GM23338 (cell line): Measurements from ENCODE around the gene CCR7. TPM values are rescaled to one million over a fixed set of nuclear protein-coding genes. Genes with fewer than 3 reads are reported as not detected.
"Not testable (repeated sequence)": the region's sequence is repeated elsewhere in the genome, so short reads cannot be mapped to it uniquely, and the experiment has no call there.

ENCODE experiments used
- ATAC-seq: fragments of 200-7000 bp; cut with Tn5 transposase; 3 replicates; pipeline ENCODE4 v1.9.1; 2020
- DNase-seq: peaks from one replicate; pipeline ENCODE4 v3.0.0-alpha.2; 2015; ENCODE audit warnings: low spot score
- H2AFZ ChIP-seq: fragments of 200-600 bp; sonication (generic); 2 replicates; pipeline ENCODE4 v1.8.0; 2016; ENCODE audit warnings: antibody characterized with exemption, mild to moderate bottlenecking, moderate library complexity
- H3F3A ChIP-seq: fragments of 200-600 bp; sonication (generic); replicated peaks from 2 replicates; pipeline ENCODE4 v1.8.0; 2017; ENCODE audit warnings: antibody characterized with exemption, mixed run types, low read depth
- H3K27ac ChIP-seq: fragments of 200-600 bp; sonication (generic); 2 replicates; pipeline ENCODE4 v1.6.1; 2016; ENCODE audit warnings: low read depth
- H3K27me3 ChIP-seq: fragments of 200-600 bp; sonication (generic); 2 replicates; pipeline ENCODE4 v1.8.0; 2016; ENCODE audit warnings: mild to moderate bottlenecking, mixed run types, moderate library complexity; ENCODE audit not compliant: insufficient read depth
- H3K36me3 ChIP-seq: fragments of 200-600 bp; sonication (generic); 2 replicates; pipeline ENCODE4 v1.8.0; 2016; ENCODE audit warnings: mild to moderate bottlenecking; ENCODE audit not compliant: insufficient read depth
- H3K4me1 ChIP-seq: fragments of 200-600 bp; sonication (generic); 2 replicates; pipeline ENCODE4 v1.8.0; 2016; ENCODE audit warnings: mild to moderate bottlenecking, moderate library complexity; ENCODE audit not compliant: insufficient read depth
- H3K4me2 ChIP-seq: fragments of 200-600 bp; sonication (generic); 2 replicates; pipeline ENCODE4 v1.7.1; 2017; ENCODE audit warnings: mixed run types
- H3K4me3 ChIP-seq: fragments of 200-600 bp; sonication (generic); 2 replicates; pipeline ENCODE4 v1.6.1; 2016; ENCODE audit warnings: mixed run types
- H3K79me2 ChIP-seq: fragments of 200-600 bp; sonication (generic); replicated peaks from 2 replicates; pipeline ENCODE4 v1.8.0; 2017; ENCODE audit warnings: mild to moderate bottlenecking; ENCODE audit not compliant: insufficient read depth
- H3K9me2 ChIP-seq: fragments of 200-600 bp; sonication (generic); 2 replicates; pipeline ENCODE4 v1.8.0; 2017; ENCODE audit not compliant: insufficient read depth
- H4K20me1 ChIP-seq: fragments of 200-600 bp; sonication (generic); replicated peaks from 2 replicates; pipeline ENCODE4 v1.8.0; 2017; ENCODE audit warnings: mild to moderate bottlenecking; ENCODE audit not compliant: insufficient read depth
- H3K27ac Mint-ChIP-seq: 2 replicates; pipeline ENCODE4 v1.8.0; 2020; ENCODE audit warnings: inconsistent platforms, mild to moderate bottlenecking, moderate library complexity, mixed read lengths
- H3K27me3 Mint-ChIP-seq: 3 replicates; pipeline ENCODE4 v1.8.0; 2022; ENCODE audit warnings: low read depth, mild to moderate bottlenecking, moderate library complexity, mixed read lengths, inconsistent platforms; ENCODE audit not compliant: insufficient read depth, poor library complexity
- H3K36me3 Mint-ChIP-seq: 3 replicates; pipeline ENCODE4 v1.8.0; 2021; ENCODE audit warnings: low read depth, mild to moderate bottlenecking, inconsistent platforms, moderate library complexity, mixed read lengths
- H3K4me1 Mint-ChIP-seq: 3 replicates; pipeline ENCODE4 v1.8.0; 2020; ENCODE audit warnings: mild to moderate bottlenecking, inconsistent platforms, mixed read lengths
- H3K4me3 Mint-ChIP-seq: 3 replicates; pipeline ENCODE4 v1.8.0; 2021; ENCODE audit warnings: moderate library complexity, mild to moderate bottlenecking, inconsistent platforms, mixed read lengths
- H3K9me3 Mint-ChIP-seq: 3 replicates; pipeline ENCODE4 v1.8.0; 2020; ENCODE audit warnings: moderate library complexity, mild to moderate bottlenecking, inconsistent platforms, mixed read lengths
- JUNB ChIP-seq: IDR thresholded peaks from one replicate; pipeline ENCODE4 v1.6.1; 2016; ENCODE audit warnings: antibody characterized with exemption; ENCODE audit not compliant: unreplicated experiment
- NANOG ChIP-seq: IDR thresholded peaks from 2 replicates; pipeline ENCODE4 v1.6.1; 2016; ENCODE audit warnings: antibody characterized with exemption, borderline replicate concordance
- POLR2AphosphoS5 ChIP-seq: IDR thresholded peaks from 2 replicates; pipeline ENCODE4 v1.6.1; 2016; ENCODE audit warnings: antibody characterized with exemption, low read depth
- STAT1 ChIP-seq: IDR thresholded peaks from one replicate; pipeline ENCODE4 v1.6.1; 2016; ENCODE audit warnings: antibody characterized with exemption; ENCODE audit not compliant: unreplicated experiment
- polyA plus RNA-seq: library from polyadenylated mRNA; unstranded; fragments of >200 nt; fragmentation: Nextera tagmentation; extraction: Ambion mirVana; gene quantifications from 2 replicates; pipeline ENCODE4 v1.2.1, GENCODE V29; 2016
- total RNA-seq: library from RNA; depleted of rRNA; stranded (reverse); fragments of >200 nt; shearing (Covaris generic); gene quantifications from 2 replicates; pipeline ENCODE4 v1.2.3, GENCODE V29; 2014
- TF ChIP-seq, protein P1 (sequence below): fragments of 250-450 bp; sonication (Bioruptor Pico); IDR thresholded peaks from 2 replicates; pipeline ENCODE4 v1.5.0; 2020; ENCODE audit warnings: mild to moderate bottlenecking, moderate library complexity
- TF ChIP-seq, protein P2 (sequence below): IDR thresholded peaks from one replicate; pipeline ENCODE4 v1.6.1; 2018; ENCODE audit warnings: antibody characterized with exemption; ENCODE audit not compliant: unreplicated experiment

CCR7 gene
- total and polyA plus RNA-seq, 2 experiments from 2014 or later = 0.37 to 0.59 TPM

DNA sequence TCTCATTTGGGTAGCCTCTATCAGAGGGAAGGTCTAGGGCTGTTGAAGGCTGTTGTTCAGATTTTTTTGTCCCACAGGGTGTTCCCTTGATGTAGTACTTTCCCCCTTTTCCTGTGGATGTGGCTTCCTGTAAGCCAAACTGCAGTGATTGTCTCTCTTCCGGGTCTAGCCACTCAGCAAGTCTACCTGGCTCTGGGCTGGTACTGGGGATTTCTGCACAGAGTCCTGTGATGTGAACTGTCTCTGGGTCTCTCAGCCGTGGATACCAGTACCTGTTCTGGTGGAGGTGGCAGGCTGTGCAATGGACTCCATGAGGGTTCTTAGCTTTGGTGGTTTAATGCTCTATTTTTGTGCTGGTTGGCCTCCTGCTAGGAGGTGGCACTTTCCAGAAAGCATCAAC lies 23.3 kb upstream of the CCR7 start (continued):
- no peak for TF ChIP-seq NANOG
- TF ChIP-seq JUNB = no peak
- TF ChIP-seq POLR2AphosphoS5 = no peak

DNA sequence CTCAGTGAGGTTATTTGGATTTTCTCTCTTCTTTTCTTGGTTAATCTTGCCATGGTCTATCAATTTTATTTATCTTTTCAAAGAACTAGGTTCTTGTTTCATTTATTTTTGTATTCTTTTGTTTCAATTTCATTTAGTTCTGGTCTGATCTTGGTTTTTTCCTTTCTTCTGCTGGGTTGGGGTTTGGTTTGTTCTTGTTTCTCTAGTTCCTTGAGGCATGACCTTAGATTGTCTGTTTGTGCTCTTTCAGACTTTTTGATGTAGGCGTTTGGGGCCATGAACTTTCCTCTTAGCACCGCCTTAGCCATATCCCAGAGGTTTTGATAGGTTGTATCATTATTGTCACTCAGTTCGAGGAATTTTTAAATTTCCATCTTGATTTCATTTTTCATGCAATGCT lies 21.0 kb upstream of the CCR7 start:
- not testable (repeated sequence) for H2AFZ ChIP-seq, DNase-seq, H3K4me1 Mint-ChIP-seq, H3K4me2 ChIP-seq, H3K27ac Mint-ChIP-seq, H3K27me3 ChIP-seq, H3K79me2 ChIP-seq, H4K20me1 ChIP-seq, H3K27me3 Mint-ChIP-seq, H3K4me1 ChIP-seq, H3K36me3 Mint-ChIP-seq, H3K4me3 Mint-ChIP-seq, ATAC-seq, H3K4me3 ChIP-seq, H3K27ac ChIP-seq, H3K36me3 ChIP-seq, H3F3A ChIP-seq
- H3K9me3 Mint-ChIP-seq = peaks cover 14% of the 10 kb centered on the region
- peaks cover 13% of the 10 kb centered on the region; the same call in 1 of the 2 replicates for H3K9me2 ChIP-seq

DNA sequence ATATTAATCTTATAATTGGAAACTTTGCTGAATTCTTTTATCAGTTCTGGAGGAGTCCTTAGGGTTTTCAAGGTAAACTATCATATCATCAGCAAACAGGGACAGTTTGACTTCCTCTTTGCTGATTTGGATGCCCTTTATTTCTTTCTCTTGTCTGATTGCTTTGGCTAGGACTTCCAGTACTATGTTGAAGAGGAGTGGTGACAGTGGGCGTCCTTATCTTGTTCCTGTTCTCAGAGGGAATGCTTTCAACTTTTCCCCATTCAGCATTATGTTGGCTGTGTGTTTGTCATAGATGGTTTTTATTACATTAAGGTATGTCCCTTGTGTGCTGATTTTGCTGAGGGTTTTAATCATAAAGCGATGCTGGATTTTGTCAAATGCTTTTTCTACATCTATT lies 19.7 kb upstream of the CCR7 start:
- not testable (repeated sequence) for H3K27ac Mint-ChIP-seq

DNA sequence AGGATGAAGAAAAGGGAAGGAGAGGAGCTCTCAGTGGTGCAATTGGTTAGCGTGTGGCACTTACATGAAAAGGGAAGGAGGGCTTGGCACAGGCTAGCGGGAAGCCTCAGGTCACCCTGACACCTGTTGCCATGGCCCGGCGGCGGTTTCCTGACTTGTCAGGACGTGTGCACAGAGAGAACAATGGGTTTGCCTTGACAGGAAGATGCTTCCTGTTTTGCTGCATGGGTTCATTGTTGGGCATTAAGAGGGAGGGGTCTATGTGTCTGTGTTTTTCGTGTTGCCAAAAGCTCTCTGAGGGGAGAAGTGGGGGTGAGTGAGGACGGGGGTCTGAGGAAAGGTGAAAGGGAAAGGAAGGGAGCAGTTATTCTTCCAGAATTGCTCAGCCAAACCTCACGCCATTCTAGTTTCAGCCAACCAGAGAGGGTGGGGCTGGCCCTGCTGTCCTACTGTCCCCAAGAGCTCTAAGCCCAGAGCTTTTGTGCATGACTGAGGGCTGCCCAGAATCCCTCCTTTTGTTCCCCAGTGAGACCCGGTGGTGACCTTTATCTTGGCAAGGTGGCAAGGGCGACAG lies 17.1 kb upstream of the CCR7 start:
- DNase-seq (peak; percentile 18), ATAC-seq (no peak)
- Histone ChIP-seq H3K36me3 (no peaks in the 10 kb centered on the region), H3K27ac (no peak overlapping the region), H2AFZ (peak overlapping the region; percentile 81), H3K4me3 (no peak overlapping the region), H3F3A (no peaks in the 10 kb centered on the region), H3K4me2 (no peak overlapping the region), H4K20me1 (no peaks in the 10 kb centered on the region), H3K4me1 (no peaks in the 10 kb centered on the region), H3K79me2 (no peaks in the 10 kb centered on the region), H3K27me3 (no peaks in the 10 kb centered on the region), H3K9me2 (peaks cover 16% of the 10 kb centered on the region; the same call in 1 of the 2 replicates)
- Mint-ChIP-seq H3K4me1 (peaks cover 7% of the 10 kb centered on the region), H3K9me3 (peaks cover 14% of the 10 kb centered on the region), H3K27ac (no peak overlapping the region), H3K4me3 (no peak overlapping the region), H3K27me3 (peaks cover 2% of the 10 kb centered on the region), H3K36me3 (no peaks in the 10 kb centered on the region)
- no peak for TF ChIP-seq STAT1
- TF ChIP-seq, protein P1, sequence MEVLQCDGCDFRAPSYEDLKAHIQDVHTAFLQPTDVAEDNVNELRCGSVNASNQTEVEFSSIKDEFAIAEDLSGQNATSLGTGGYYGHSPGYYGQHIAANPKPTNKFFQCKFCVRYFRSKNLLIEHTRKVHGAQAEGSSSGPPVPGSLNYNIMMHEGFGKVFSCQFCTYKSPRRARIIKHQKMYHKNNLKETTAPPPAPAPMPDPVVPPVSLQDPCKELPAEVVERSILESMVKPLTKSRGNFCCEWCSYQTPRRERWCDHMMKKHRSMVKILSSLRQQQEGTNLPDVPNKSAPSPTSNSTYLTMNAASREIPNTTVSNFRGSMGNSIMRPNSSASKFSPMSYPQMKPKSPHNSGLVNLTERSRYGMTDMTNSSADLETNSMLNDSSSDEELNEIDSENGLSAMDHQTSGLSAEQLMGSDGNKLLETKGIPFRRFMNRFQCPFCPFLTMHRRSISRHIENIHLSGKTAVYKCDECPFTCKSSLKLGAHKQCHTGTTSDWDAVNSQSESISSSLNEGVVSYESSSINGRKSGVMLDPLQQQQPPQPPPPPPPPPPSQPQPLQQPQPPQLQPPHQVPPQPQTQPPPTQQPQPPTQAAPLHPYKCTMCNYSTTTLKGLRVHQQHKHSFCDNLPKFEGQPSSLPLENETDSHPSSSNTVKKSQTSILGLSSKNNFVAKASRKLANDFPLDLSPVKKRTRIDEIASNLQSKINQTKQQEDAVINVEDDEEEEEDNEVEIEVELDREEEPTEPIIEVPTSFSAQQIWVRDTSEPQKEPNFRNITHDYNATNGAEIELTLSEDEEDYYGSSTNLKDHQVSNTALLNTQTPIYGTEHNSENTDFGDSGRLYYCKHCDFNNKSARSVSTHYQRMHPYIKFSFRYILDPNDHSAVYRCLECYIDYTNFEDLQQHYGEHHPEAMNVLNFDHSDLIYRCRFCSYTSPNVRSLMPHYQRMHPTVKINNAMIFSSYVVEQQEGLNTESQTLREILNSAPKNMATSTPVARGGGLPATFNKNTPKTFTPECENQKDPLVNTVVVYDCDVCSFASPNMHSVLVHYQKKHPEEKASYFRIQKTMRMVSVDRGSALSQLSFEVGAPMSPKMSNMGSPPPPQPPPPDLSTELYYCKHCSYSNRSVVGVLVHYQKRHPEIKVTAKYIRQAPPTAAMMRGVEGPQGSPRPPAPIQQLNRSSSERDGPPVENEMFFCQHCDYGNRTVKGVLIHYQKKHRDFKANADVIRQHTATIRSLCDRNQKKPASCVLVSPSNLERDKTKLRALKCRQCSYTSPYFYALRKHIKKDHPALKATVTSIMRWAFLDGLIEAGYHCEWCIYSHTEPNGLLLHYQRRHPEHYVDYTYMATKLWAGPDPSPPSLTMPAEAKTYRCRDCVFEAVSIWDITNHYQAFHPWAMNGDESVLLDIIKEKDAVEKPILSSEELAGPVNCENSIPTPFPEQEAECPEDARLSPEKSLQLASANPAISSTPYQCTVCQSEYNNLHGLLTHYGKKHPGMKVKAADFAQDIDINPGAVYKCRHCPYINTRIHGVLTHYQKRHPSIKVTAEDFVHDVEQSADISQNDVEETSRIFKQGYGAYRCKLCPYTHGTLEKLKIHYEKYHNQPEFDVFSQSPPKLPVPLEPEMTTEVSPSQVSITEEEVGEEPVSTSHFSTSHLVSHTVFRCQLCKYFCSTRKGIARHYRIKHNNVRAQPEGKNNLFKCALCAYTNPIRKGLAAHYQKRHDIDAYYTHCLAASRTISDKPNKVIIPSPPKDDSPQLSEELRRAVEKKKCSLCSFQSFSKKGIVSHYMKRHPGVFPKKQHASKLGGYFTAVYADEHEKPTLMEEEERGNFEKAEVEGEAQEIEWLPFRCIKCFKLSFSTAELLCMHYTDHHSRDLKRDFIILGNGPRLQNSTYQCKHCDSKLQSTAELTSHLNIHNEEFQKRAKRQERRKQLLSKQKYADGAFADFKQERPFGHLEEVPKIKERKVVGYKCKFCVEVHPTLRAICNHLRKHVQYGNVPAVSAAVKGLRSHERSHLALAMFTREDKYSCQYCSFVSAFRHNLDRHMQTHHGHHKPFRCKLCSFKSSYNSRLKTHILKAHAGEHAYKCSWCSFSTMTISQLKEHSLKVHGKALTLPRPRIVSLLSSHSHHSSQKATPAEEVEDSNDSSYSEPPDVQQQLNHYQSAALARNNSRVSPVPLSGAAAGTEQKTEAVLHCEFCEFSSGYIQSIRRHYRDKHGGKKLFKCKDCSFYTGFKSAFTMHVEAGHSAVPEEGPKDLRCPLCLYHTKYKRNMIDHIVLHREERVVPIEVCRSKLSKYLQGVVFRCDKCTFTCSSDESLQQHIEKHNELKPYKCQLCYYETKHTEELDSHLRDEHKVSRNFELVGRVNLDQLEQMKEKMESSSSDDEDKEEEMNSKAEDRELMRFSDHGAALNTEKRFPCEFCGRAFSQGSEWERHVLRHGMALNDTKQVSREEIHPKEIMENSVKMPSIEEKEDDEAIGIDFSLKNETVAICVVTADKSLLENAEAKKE (CRISPR knock-in tag) = no peak
- TF ChIP-seq, protein P2, sequence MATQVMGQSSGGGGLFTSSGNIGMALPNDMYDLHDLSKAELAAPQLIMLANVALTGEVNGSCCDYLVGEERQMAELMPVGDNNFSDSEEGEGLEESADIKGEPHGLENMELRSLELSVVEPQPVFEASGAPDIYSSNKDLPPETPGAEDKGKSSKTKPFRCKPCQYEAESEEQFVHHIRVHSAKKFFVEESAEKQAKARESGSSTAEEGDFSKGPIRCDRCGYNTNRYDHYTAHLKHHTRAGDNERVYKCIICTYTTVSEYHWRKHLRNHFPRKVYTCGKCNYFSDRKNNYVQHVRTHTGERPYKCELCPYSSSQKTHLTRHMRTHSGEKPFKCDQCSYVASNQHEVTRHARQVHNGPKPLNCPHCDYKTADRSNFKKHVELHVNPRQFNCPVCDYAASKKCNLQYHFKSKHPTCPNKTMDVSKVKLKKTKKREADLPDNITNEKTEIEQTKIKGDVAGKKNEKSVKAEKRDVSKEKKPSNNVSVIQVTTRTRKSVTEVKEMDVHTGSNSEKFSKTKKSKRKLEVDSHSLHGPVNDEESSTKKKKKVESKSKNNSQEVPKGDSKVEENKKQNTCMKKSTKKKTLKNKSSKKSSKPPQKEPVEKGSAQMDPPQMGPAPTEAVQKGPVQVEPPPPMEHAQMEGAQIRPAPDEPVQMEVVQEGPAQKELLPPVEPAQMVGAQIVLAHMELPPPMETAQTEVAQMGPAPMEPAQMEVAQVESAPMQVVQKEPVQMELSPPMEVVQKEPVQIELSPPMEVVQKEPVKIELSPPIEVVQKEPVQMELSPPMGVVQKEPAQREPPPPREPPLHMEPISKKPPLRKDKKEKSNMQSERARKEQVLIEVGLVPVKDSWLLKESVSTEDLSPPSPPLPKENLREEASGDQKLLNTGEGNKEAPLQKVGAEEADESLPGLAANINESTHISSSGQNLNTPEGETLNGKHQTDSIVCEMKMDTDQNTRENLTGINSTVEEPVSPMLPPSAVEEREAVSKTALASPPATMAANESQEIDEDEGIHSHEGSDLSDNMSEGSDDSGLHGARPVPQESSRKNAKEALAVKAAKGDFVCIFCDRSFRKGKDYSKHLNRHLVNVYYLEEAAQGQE = no peak

More for the DNA sequence above, 19.7 kb upstream of the CCR7 start:
- not testable (repeated sequence) for H3K4me1 ChIP-seq, ATAC-seq, H3K4me2 ChIP-seq, H3K27me3 Mint-ChIP-seq, H3F3A ChIP-seq, H3K4me1 Mint-ChIP-seq, H3K27me3 ChIP-seq, H3K4me3 ChIP-seq, H3K79me2 ChIP-seq, H4K20me1 ChIP-seq, H3K36me3 ChIP-seq, H2AFZ ChIP-seq, H3K27ac ChIP-seq, H3K36me3 Mint-ChIP-seq, H3K4me3 Mint-ChIP-seq, DNase-seq
- peaks cover 13% of the 10 kb centered on the region; the same call in 1 of the 2 replicates for H3K9me2 ChIP-seq
- H3K9me3 Mint-ChIP-seq = peaks cover 14% of the 10 kb centered on the region
